Keratinocyte (primary cell): ENCODE measurements around the gene POU2AF2. TPM values are rescaled to one million over a fixed set of nuclear protein-coding genes. Genes with fewer than 3 reads are reported as not detected.

Experiments
- DNase-seq: peaks from one replicate; pipeline ENCODE4 v3.0.0-alpha.2; 2011; ENCODE audit warnings: low read depth, missing footprints, low spot score
- FAIRE-seq: peaks from 2 replicates; lab custom pipeline; 2011; peaks lifted over from hg19 to GRCh38; lab: Jason Lieb, UNC
- H2AFZ ChIP-seq: 2 replicates; pipeline ENCODE4 v1.6.0; 2012; ENCODE audit warnings: low read length, control low read depth, inconsistent platforms; ENCODE audit not compliant: control insufficient read depth
- H3K27ac ChIP-seq: 2 replicates; pipeline ENCODE4 v1.5.1; 2011; ENCODE audit warnings: low read length; ENCODE audit not compliant: control insufficient read depth, insufficient read depth
- H3K27me3 ChIP-seq: 3 replicates; pipeline ENCODE4 v1.6.0; 2011; ENCODE audit warnings: low read length; ENCODE audit not compliant: control insufficient read depth, insufficient read depth; ENCODE audit errors: extremely low read depth
- H3K36me3 ChIP-seq, 2 experiments: 2 replicates in 1 of 2; 3 replicates in 1 of 2; pipeline ENCODE4 v1.5.1; 2011; ENCODE audit warnings: low read length in 2 of 2, mild to moderate bottlenecking in 1 of 2; ENCODE audit not compliant: control insufficient read depth in 2 of 2, insufficient read depth in 2 of 2; ENCODE audit errors: extremely low read depth in 1 of 2
- H3K4me1 ChIP-seq: 3 replicates; pipeline ENCODE4 v1.5.1; 2011; ENCODE audit warnings: low read length; ENCODE audit not compliant: control insufficient read depth, insufficient read depth; ENCODE audit errors: extremely low read depth
- H3K4me2 ChIP-seq: 3 replicates; pipeline ENCODE4 v1.6.0; 2011; ENCODE audit warnings: low read depth, low read length; ENCODE audit not compliant: control insufficient read depth, insufficient read depth; ENCODE audit errors: extremely low read depth
- H3K4me3 ChIP-seq, 3 experiments: fragments of 200-600 bp in 1 of 3; sonication (generic) in 1 of 3; 2 replicates in 2 of 3; 3 replicates in 1 of 3; pipeline ENCODE4 v1.5.1; 2011 to 2016; ENCODE audit warnings: low read length in 3 of 3, mild to moderate bottlenecking in 3 of 3, control low read depth in 2 of 3, inconsistent platforms in 1 of 3, low read depth in 1 of 3, mixed read lengths in 1 of 3, mixed run types in 1 of 3, moderate library complexity in 1 of 3; ENCODE audit not compliant: control insufficient read depth in 2 of 3, insufficient read depth in 2 of 3; ENCODE audit errors: extremely low read depth in 1 of 3
- H3K79me2 ChIP-seq: 2 replicates; pipeline ENCODE4 v1.6.0; 2012; ENCODE audit warnings: low read length; ENCODE audit not compliant: control insufficient read depth, insufficient read depth
- H3K9ac ChIP-seq: 3 replicates; pipeline ENCODE4 v1.6.0; 2011; ENCODE audit warnings: low read length; ENCODE audit not compliant: control insufficient read depth, insufficient read depth; ENCODE audit errors: extremely low read depth
- H3K9me1 ChIP-seq: 3 replicates; pipeline ENCODE4 v1.6.0; 2011; ENCODE audit warnings: low read length; ENCODE audit not compliant: control insufficient read depth, insufficient read depth; ENCODE audit errors: extremely low read depth
- H3K9me3 ChIP-seq: 2 replicates; pipeline ENCODE4 v1.5.1; 2012; ENCODE audit warnings: low read depth, low read length; ENCODE audit not compliant: control insufficient read depth
- H4K20me1 ChIP-seq: 3 replicates; pipeline ENCODE4 v1.6.0; 2011; ENCODE audit warnings: low read length; ENCODE audit not compliant: control insufficient read depth, insufficient read depth; ENCODE audit errors: extremely low read depth
- EZH2 ChIP-seq: IDR thresholded peaks from one replicate; pipeline ENCODE4 v1.6.1; 2012; ENCODE audit warnings: inconsistent platforms, mild to moderate bottlenecking, low read length, moderate library complexity
- dilution Hi-C: fragments of 300-500 bp; cut with MboI; formaldehyde crosslinking; loops from one replicate; pipeline ENCODE4 v1.7.0; 2020; ENCODE audit warnings: low sequenced_read_pairs; ENCODE audit not compliant: extremely low pct_ligation_motif_present
- polyA plus RNA-seq, 5 experiments: library from polyadenylated mRNA; depleted of rRNA in 3 of 5; stranded (reverse) in 3 of 5; stranded (forward) in 1 of 5; unstranded in 1 of 5; fragments of >200 nt; gene quantifications; 1 replicate in 1 of 5; 2 replicates in 3 of 5; 3 replicates in 1 of 5; pipeline versions ENCODE4 v1.2.1 to v1.2.3, GENCODE V29; 2011 to 2012; ENCODE audit warnings: missing spikeins in 2 of 5, low read depth in 1 of 5, low replicate concordance in 1 of 5
- TF ChIP-seq, protein P1 (sequence below), 3 experiments: IDR thresholded peaks in 1 of 3; conservative IDR thresholded peaks in 1 of 3; optimal IDR thresholded peaks in 1 of 3; 2 replicates in 2 of 3; 3 replicates in 1 of 3; pipeline versions ENCODE3 to v1.5.1; 2011; ENCODE audit warnings: low read length in 3 of 3, mild to moderate bottlenecking in 3 of 3, moderate library complexity in 2 of 3, control low read depth in 1 of 3, inconsistent platforms in 1 of 3; ENCODE audit not compliant: insufficient read depth in 2 of 3; ENCODE audit errors: extremely low read depth in 1 of 3

The POU2AF2 gene
- polyA plus RNA-seq, 1 donor (not counting 4 experiments of a cell fraction or from before 2014, with no cell fraction given) = not detected

DNA sequence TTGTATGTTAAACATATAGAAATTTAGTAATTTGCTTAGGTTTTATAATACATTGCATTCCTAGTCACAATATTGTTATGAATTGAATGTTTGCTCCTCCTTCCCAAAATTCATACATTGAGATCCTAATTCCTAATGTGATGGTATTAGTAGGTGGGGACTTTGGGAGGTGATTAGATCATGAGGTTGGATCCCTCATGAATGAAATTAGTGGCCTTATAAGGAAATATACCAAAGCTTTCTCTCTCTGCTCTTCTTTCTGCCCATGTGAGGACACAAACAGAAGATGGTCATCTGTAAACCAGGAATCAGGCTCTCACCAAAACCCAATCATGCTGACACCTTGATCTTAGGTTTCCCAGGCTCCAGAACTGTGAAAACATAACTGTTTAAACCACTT, 41.3 kb upstream of the POU2AF2 start:
- Histone ChIP-seq H3K9ac (no peak overlapping the region), H3K27me3 (no peaks in the 10 kb centered on the region), H3K4me2 (no peak overlapping the region), H3K4me3 (no peak overlapping the region), H3K9me1 (no peaks in the 10 kb centered on the region), H2AFZ (no peak overlapping the region), H3K36me3 (no peaks in the 10 kb centered on the region), H3K9me3 (no peaks in the 10 kb centered on the region), H3K4me1 (peaks cover 14% of the 10 kb centered on the region), H3K79me2 (no peaks in the 10 kb centered on the region), H4K20me1 (no peaks in the 10 kb centered on the region), H3K27ac (no peak overlapping the region)
- dilution Hi-C loops = no loop called here
- FAIRE-seq (no peak), DNase-seq (no peak)
- TF ChIP-seq, protein P1, sequence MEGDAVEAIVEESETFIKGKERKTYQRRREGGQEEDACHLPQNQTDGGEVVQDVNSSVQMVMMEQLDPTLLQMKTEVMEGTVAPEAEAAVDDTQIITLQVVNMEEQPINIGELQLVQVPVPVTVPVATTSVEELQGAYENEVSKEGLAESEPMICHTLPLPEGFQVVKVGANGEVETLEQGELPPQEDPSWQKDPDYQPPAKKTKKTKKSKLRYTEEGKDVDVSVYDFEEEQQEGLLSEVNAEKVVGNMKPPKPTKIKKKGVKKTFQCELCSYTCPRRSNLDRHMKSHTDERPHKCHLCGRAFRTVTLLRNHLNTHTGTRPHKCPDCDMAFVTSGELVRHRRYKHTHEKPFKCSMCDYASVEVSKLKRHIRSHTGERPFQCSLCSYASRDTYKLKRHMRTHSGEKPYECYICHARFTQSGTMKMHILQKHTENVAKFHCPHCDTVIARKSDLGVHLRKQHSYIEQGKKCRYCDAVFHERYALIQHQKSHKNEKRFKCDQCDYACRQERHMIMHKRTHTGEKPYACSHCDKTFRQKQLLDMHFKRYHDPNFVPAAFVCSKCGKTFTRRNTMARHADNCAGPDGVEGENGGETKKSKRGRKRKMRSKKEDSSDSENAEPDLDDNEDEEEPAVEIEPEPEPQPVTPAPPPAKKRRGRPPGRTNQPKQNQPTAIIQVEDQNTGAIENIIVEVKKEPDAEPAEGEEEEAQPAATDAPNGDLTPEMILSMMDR (optimal IDR thresholded peaks at IDR 0.05 in 1 of 3, IDR thresholded peaks at IDR 0.05 in 1 of 3, conservative IDR thresholded peaks at IDR 0.05 in 1 of 3; ENCODE audit: extremely low read depth in 1 of 3, insufficient read depth in 2 of 3, low read length in 3 of 3) = no peak
- TF ChIP-seq EZH2 = no peak

DNA sequence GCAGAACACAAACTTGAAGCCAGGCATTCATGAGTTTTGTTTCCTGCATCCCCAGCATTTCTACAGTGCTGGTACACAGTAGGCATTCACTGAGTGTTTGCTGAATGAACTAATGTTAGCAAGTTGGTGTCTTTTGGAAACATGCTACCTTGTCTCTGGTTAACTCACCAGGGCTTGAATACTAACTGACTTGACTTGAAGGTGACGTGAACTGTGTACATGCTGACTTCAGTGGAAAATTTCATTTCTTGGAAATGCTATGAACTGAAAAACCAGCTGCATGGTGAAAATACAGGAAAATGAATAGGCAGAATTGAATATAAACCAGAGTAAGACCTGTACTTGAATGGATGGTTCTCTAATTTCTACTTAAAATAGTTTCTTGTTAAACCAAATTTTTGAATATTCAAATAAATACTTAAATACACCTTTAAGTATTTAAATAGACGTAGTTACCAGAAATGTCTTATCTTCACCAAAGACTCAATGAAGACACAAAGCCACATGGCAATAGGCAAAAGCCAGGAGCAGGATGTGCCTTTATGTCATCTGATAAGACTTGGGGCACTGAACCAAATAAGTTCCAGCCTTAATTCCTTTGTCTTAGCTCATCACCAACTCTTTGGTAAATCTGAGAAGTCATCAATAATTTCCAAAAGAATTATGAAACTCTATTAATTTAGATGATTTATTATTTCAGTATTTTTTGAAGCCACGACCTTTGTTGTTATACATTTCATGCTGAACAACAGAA, 39.7 kb upstream of the POU2AF2 start:
- H3K4me2 ChIP-seq = no peak overlapping the region
- no peak overlapping the region for H3K4me3 ChIP-seq
- H3K27me3 ChIP-seq = no peaks in the 10 kb centered on the region
- H3K79me2 ChIP-seq = no peaks in the 10 kb centered on the region
- no peaks in the 10 kb centered on the region for H3K9me3 ChIP-seq
- peak; percentile 55 for FAIRE-seq
- peaks cover 14% of the 10 kb centered on the region for H3K4me1 ChIP-seq
- no peak overlapping the region for H3K27ac ChIP-seq
- TF ChIP-seq, protein P1 (optimal IDR thresholded peaks at IDR 0.05 in 1 of 3, IDR thresholded peaks at IDR 0.05 in 1 of 3, conservative IDR thresholded peaks at IDR 0.05 in 1 of 3; ENCODE audit: extremely low read depth in 1 of 3, insufficient read depth in 2 of 3, low read length in 3 of 3) = no peak
- no peak for TF ChIP-seq EZH2
- dilution Hi-C loops = no loop called here
- no peaks in the 10 kb centered on the region for H3K9me1 ChIP-seq
- DNase-seq = no peak
- no peaks in the 10 kb centered on the region for H3K36me3 ChIP-seq
- H2AFZ ChIP-seq = no peak overlapping the region
- no peak overlapping the region for H3K9ac ChIP-seq
- H4K20me1 ChIP-seq = no peaks in the 10 kb centered on the region
